Ishikawa (cell line): ENCODE results near the gene RALGAPA1.

Experiments used
- CEBPB ChIP-seq: IDR thresholded peaks from 2 replicates; pipeline ENCODE4 v1.6.1; 2012
- CREB1 ChIP-seq: IDR thresholded peaks from 2 replicates; pipeline ENCODE4 v1.6.1; 2012; ENCODE audit warnings: low read depth
- EGR1 ChIP-seq: IDR thresholded peaks from 2 replicates; pipeline ENCODE4 v1.6.1; 2012
- EP300 ChIP-seq: IDR thresholded peaks from 2 replicates; pipeline ENCODE4 v1.6.1; 2012; ENCODE audit warnings: borderline replicate concordance
- FOXM1 ChIP-seq: IDR thresholded peaks from 2 replicates; pipeline ENCODE4 v1.6.1; 2012; ENCODE audit warnings: low read depth, borderline replicate concordance
- MAX ChIP-seq: IDR thresholded peaks from 2 replicates; pipeline ENCODE4 v1.6.1; 2012
- NFIC ChIP-seq: IDR thresholded peaks from 2 replicates; pipeline ENCODE4 v1.6.1; 2012
- RAD21 ChIP-seq: IDR thresholded peaks from 2 replicates; pipeline ENCODE4 v1.6.1; 2012; ENCODE audit warnings: low read depth
- TAF1 ChIP-seq: IDR thresholded peaks from 2 replicates; pipeline ENCODE4 v1.6.1; 2012; ENCODE audit warnings: low read depth, mild to moderate bottlenecking
- TCF12 ChIP-seq: IDR thresholded peaks from 2 replicates; pipeline ENCODE4 v1.6.1; 2012; ENCODE audit warnings: low read depth
- TEAD4 ChIP-seq: IDR thresholded peaks from 2 replicates; pipeline ENCODE4 v1.6.1; 2012
- YY1 ChIP-seq: IDR thresholded peaks from 2 replicates; pipeline ENCODE4 v1.6.1; 2012; ENCODE audit warnings: low read depth
- ZBTB7A ChIP-seq: IDR thresholded peaks from 2 replicates; pipeline ENCODE4 v1.6.1; 2012; ENCODE audit warnings: low read depth
- TF ChIP-seq, protein P1 (sequence below): IDR thresholded peaks from 2 replicates; pipeline ENCODE4 v1.6.1; 2012
- TF ChIP-seq, protein P2 (sequence below): IDR thresholded peaks from 2 replicates; pipeline ENCODE4 v1.6.1; 2012; ENCODE audit warnings: low read depth, mild to moderate bottlenecking

The RALGAPA1 gene

DNA sequence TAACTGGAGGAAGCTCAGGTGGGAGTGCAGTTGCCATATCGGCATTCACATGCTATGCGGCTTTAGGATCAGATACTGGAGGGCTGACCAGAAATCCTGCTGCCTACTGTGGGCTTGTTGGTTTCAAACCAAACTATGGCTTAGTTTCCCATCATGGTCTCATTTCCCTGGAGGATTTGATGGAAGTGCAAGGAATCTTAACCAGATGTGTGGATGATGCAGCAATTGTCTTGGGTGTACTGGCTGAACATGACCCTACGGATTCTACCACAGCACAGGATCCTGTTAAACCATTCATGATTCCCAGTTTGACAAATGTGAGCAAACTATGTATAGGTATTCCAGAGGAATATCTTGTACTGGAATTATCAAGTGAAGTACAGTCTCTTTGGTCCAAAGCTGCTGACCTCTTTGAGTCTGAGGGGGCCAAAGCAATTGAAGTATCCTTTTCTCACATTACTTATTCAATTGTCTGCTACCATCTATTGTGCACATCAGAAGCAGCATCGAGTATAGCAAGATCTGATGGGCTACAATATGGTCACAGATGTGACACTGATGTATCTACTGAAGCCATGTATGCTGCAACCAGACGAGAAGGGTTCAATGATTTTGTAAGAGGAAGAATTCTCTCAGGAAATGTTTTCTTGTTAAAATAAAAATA, 42.9 kb downstream of the RALGAPA1 start:
- no peak for TF ChIP-seq ZBTB7A
- TF ChIP-seq FOXM1, result no peak
- TF ChIP-seq MAX, result no peak
- no peak for TF ChIP-seq EGR1
- no peak for TF ChIP-seq RAD21
- no peak for TF ChIP-seq EP300
- no peak for TF ChIP-seq CREB1

GRCh38 chr14:35761922-35762321, 47.2 kb downstream of the RALGAPA1 start:
- TF ChIP-seq, protein P1, sequence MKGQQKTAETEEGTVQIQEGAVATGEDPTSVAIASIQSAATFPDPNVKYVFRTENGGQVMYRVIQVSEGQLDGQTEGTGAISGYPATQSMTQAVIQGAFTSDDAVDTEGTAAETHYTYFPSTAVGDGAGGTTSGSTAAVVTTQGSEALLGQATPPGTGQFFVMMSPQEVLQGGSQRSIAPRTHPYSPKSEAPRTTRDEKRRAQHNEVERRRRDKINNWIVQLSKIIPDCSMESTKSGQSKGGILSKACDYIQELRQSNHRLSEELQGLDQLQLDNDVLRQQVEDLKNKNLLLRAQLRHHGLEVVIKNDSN, result no peak
- TF ChIP-seq EGR1 (no peak), CEBPB (no peak), TEAD4 (no peak), FOXM1 (no peak), TCF12 (no peak), ZBTB7A (no peak), RAD21 (no peak), NFIC (no peak), TAF1 (no peak)
- TF ChIP-seq, protein P2, sequence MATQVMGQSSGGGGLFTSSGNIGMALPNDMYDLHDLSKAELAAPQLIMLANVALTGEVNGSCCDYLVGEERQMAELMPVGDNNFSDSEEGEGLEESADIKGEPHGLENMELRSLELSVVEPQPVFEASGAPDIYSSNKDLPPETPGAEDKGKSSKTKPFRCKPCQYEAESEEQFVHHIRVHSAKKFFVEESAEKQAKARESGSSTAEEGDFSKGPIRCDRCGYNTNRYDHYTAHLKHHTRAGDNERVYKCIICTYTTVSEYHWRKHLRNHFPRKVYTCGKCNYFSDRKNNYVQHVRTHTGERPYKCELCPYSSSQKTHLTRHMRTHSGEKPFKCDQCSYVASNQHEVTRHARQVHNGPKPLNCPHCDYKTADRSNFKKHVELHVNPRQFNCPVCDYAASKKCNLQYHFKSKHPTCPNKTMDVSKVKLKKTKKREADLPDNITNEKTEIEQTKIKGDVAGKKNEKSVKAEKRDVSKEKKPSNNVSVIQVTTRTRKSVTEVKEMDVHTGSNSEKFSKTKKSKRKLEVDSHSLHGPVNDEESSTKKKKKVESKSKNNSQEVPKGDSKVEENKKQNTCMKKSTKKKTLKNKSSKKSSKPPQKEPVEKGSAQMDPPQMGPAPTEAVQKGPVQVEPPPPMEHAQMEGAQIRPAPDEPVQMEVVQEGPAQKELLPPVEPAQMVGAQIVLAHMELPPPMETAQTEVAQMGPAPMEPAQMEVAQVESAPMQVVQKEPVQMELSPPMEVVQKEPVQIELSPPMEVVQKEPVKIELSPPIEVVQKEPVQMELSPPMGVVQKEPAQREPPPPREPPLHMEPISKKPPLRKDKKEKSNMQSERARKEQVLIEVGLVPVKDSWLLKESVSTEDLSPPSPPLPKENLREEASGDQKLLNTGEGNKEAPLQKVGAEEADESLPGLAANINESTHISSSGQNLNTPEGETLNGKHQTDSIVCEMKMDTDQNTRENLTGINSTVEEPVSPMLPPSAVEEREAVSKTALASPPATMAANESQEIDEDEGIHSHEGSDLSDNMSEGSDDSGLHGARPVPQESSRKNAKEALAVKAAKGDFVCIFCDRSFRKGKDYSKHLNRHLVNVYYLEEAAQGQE, result no peak

GRCh38 chr14:35760143-35760542, 49.0 kb downstream of the RALGAPA1 start:
- no peak for TF ChIP-seq EP300
- TF ChIP-seq CEBPB, result no peak
- no peak for TF ChIP-seq TEAD4
- TF ChIP-seq CREB1, result no peak
- no peak for TF ChIP-seq RAD21
- TF ChIP-seq MAX, result no peak
- TF ChIP-seq NFIC, result no peak
- no peak for TF ChIP-seq YY1
- no peak for TF ChIP-seq FOXM1
- TF ChIP-seq TCF12, result no peak
- TF ChIP-seq TAF1, result no peak
- TF ChIP-seq, protein P2, result no peak
- no peak for TF ChIP-seq ZBTB7A
- TF ChIP-seq, protein P1, result no peak
- TF ChIP-seq EGR1, result no peak

DNA sequence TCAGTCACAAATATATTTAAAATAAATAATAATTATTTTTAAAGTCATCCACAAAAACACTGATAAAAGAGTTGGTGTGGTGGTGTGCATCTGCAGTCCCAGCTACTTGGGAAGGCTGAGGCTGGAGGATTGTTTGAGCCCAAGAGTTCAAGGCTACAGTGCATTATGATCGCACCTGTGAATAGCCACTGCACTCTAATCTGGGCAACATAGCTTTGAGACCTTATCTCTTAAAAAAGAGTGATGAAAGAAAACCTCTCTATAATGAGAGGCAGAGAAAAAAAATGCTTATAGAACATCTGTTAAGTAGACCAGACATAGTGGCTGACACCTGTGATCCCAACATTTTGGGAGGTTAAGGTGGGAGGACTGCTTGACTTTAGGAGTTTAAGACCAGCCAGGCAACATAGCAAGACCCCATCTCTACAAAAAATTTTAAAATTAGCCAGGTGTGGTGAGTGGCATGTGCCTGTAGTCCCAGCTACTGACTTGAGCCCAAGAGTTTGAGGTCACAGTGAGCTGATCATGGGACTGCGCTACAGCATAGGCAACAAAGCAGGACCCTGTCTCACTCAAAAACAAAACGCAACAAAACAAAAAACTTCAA, 50.5 kb downstream of the RALGAPA1 start:
- TF ChIP-seq TEAD4 (no peak), TAF1 (no peak), CREB1 (no peak), FOXM1 (no peak), TCF12 (no peak)

GRCh38 chr14:35754671-35755070, 54.4 kb downstream of the RALGAPA1 start:
- no peak for TF ChIP-seq CREB1
- no peak for TF ChIP-seq RAD21
- no peak for TF ChIP-seq EGR1
- no peak for TF ChIP-seq YY1
- no peak for TF ChIP-seq MAX
- no peak for TF ChIP-seq TAF1
- no peak for TF ChIP-seq CEBPB
- no peak for TF ChIP-seq NFIC
- TF ChIP-seq EP300, result no peak
- no peak for TF ChIP-seq TEAD4
- TF ChIP-seq, protein P1, result no peak
- TF ChIP-seq ZBTB7A, result no peak
- TF ChIP-seq TCF12, result no peak
- no peak for TF ChIP-seq FOXM1
- TF ChIP-seq, protein P2, result no peak
